OCI-LY1 (cell line): ENCODE measurements around the gene MCTS1.

Experiments used
- H2AFZ ChIP-seq: fragments of 200-600 bp; sonication (generic), shearing (Covaris generic); 2 replicates; pipeline ENCODE4 v1.6.0; 2014; ENCODE audit warnings: antibody characterized with exemption, mild to moderate bottlenecking, low read length
- H3F3A ChIP-seq: fragments of 200-600 bp; sonication (generic), shearing (Covaris generic); 2 replicates; pipeline ENCODE4 v1.6.0; 2014; ENCODE audit warnings: mild to moderate bottlenecking, antibody characterized with exemption, low read length, moderate library complexity; ENCODE audit not compliant: insufficient read depth
- H3K27ac ChIP-seq: fragments of 200-600 bp; sonication (generic); 2 replicates; pipeline ENCODE4 v1.5.1; 2014; ENCODE audit warnings: low read length, mixed run types, mild to moderate bottlenecking, low read depth; ENCODE audit not compliant: poor library complexity, severe bottlenecking
- H3K27me3 ChIP-seq: fragments of 200-600 bp; sonication (generic); 2 replicates; pipeline ENCODE4 v1.6.0; 2014; ENCODE audit warnings: antibody characterized with exemption, mild to moderate bottlenecking, low read length, moderate library complexity; ENCODE audit not compliant: insufficient read depth
- H3K36me3 ChIP-seq: fragments of 200-600 bp; sonication (generic); 2 replicates; pipeline ENCODE4 v1.6.1; 2014; ENCODE audit warnings: mild to moderate bottlenecking, antibody characterized with exemption, low read length, moderate library complexity, mixed read lengths; ENCODE audit not compliant: insufficient read depth
- H3K4me1 ChIP-seq: fragments of 200-600 bp; sonication (generic); 2 replicates; pipeline ENCODE4 v1.5.1; 2014; ENCODE audit warnings: mild to moderate bottlenecking, low read length, moderate library complexity; ENCODE audit not compliant: insufficient read depth, severe bottlenecking
- H3K4me2 ChIP-seq: fragments of 200-600 bp; sonication (generic), shearing (Covaris generic); 2 replicates; pipeline ENCODE4 v1.6.1; 2014; ENCODE audit warnings: low read length
- H3K4me3 ChIP-seq: fragments of 200-600 bp; sonication (generic); 2 replicates; pipeline ENCODE4 v1.5.1; 2014; ENCODE audit warnings: low read length, low read depth, mild to moderate bottlenecking, mixed read lengths; ENCODE audit not compliant: poor library complexity, severe bottlenecking
- H3K79me2 ChIP-seq: fragments of 200-600 bp; shearing (Covaris generic); 2 replicates; pipeline ENCODE4 v1.6.1; 2016; ENCODE audit warnings: mixed run types, low read length, mixed read lengths; ENCODE audit not compliant: insufficient read depth
- H3K9ac ChIP-seq: fragments of 200-600 bp; sonication (generic), shearing (Covaris generic); 2 replicates; pipeline ENCODE4 v1.6.1; 2014; ENCODE audit warnings: mild to moderate bottlenecking, low read length, mixed read lengths
- H3K9me2 ChIP-seq: fragments of 200-600 bp; sonication (generic), shearing (Covaris generic); 2 replicates; pipeline ENCODE4 v1.6.1; 2014; ENCODE audit warnings: low read depth, mild to moderate bottlenecking, low read length, mixed read lengths
- H3K9me3 ChIP-seq: fragments of 200-600 bp; shearing (Covaris generic); 2 replicates; pipeline ENCODE4 v1.6.1; 2014; ENCODE audit warnings: low read length, mixed read lengths
- H4K20me1 ChIP-seq: fragments of 200-600 bp; sonication (generic), shearing (Covaris generic); 2 replicates; pipeline ENCODE4 v1.6.0; 2016; ENCODE audit warnings: mild to moderate bottlenecking, low read length; ENCODE audit not compliant: insufficient read depth
- CTCF ChIP-seq: fragments of 200-600 bp; sonication (generic), shearing (Covaris generic); IDR thresholded peaks from 2 replicates; pipeline ENCODE4 v1.5.1; 2017; ENCODE audit warnings: mild to moderate bottlenecking, antibody characterized with exemption, low read length, moderate library complexity, mixed read lengths
- EZH2 ChIP-seq: fragments of 200-600 bp; sonication (generic), shearing (Covaris generic); IDR thresholded peaks from 2 replicates; pipeline ENCODE4 v1.8.0; 2017; ENCODE audit warnings: borderline replicate concordance, mixed run types, mild to moderate bottlenecking, antibody characterized with exemption, low read length, moderate library complexity, mixed read lengths

The MCTS1 gene

GRCh38 chrX:120575379-120576114, 28.4 kb upstream of the MCTS1 start:
- H3K27me3 ChIP-seq: no peaks in the 10 kb centered on the region
- no peaks in the 10 kb centered on the region for H3F3A ChIP-seq
- no peaks in the 10 kb centered on the region for H3K4me1 ChIP-seq
- no peak overlapping the region for H2AFZ ChIP-seq
- no peaks in the 10 kb centered on the region for H3K9me3 ChIP-seq
- no peaks in the 10 kb centered on the region for H3K79me2 ChIP-seq
- TF ChIP-seq EZH2 (no peak), CTCF (no peak)
- H4K20me1 ChIP-seq: no peaks in the 10 kb centered on the region
- no peak overlapping the region for H3K4me3 ChIP-seq
- H3K36me3 ChIP-seq: no peaks in the 10 kb centered on the region
- H3K27ac ChIP-seq: no peak overlapping the region
- H3K4me2 ChIP-seq: no peak overlapping the region
- no peak overlapping the region for H3K9ac ChIP-seq
- H3K9me2 ChIP-seq: no peaks in the 10 kb centered on the region

DNA sequence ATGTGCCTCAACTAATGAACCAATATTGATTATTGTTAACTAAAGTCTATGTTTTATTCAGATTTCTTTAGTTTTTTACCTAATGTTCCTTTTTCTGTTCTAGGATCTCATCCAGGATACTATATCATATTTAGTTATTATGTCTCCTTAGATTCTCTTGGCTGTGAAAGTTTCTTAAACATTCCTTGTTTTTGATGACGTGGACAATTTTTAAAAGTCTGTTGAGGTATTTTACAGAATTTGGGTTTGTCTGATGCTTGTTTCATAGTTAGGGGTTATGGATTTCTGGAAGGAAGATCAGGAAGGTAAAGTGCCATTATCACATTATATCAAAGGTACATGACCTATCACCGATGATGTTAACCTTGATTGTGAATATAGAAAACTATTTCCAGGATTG, 18.2 kb upstream of the MCTS1 start:
- no peaks in the 10 kb centered on the region for H3K9me2 ChIP-seq
- H3K4me1 ChIP-seq: no peaks in the 10 kb centered on the region
- H3K36me3 ChIP-seq: no peaks in the 10 kb centered on the region
- TF ChIP-seq EZH2: no peak
- TF ChIP-seq CTCF: no peak
- no peak overlapping the region for H3K27ac ChIP-seq
- H3K9me3 ChIP-seq: no peaks in the 10 kb centered on the region
- H3K27me3 ChIP-seq: no peaks in the 10 kb centered on the region
- no peak overlapping the region for H3K4me2 ChIP-seq
- H3K9ac ChIP-seq: no peak overlapping the region
- no peak overlapping the region for H2AFZ ChIP-seq
- H4K20me1 ChIP-seq: no peaks in the 10 kb centered on the region
- no peak overlapping the region for H3K4me3 ChIP-seq
- no peaks in the 10 kb centered on the region for H3F3A ChIP-seq
- H3K79me2 ChIP-seq: no peaks in the 10 kb centered on the region

DNA sequence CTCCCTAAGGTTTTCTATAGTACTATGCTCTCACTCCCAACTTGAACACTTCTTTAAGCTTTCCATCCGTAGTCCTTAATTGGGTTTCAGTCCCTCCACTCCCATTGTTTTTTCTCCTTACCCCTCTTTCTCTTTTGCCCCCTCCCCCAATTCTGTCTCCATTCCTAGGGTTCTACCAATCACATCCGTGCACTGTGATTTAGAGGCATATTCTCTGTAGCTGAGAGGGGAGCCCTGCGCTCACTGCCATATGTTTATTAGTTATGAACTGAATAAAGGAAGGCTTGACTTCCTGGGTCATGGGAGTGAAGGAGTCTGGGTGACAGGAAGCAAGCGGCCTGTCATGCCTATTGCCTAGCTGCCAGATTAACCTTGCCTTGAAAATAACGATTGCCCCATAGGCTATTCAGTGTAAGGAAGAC, 471 bp downstream of the MCTS1 start:
- Histone ChIP-seq H3K4me3 (peak overlapping the region; percentile 85), H3K9me2 (no peaks in the 10 kb centered on the region), H3K9me3 (no peaks in the 10 kb centered on the region), H3K4me1 (peaks cover 19% of the 10 kb centered on the region), H3K27me3 (no peaks in the 10 kb centered on the region), H3F3A (no peaks in the 10 kb centered on the region), H3K27ac (peak overlapping the region; percentile 82), H2AFZ (no peak overlapping the region), H3K36me3 (peaks cover 26% of the 10 kb centered on the region), H3K79me2 (peaks cover 19% of the 10 kb centered on the region), H3K4me2 (peak overlapping the region; percentile 94), H4K20me1 (no peaks in the 10 kb centered on the region), H3K9ac (peak overlapping the region; percentile 93)
- TF ChIP-seq EZH2: no peak
- TF ChIP-seq CTCF: no peak
